DND-41 (cell line): ENCODE results near the gene TCEA3.

Experiments
- ATAC-seq: fragments of 200-7000 bp; cut with Tn5 transposase; 3 replicates; pipeline ENCODE4 v1.9.1; 2021; ENCODE audit warnings: low read depth; ENCODE audit not compliant: insufficient read depth
- DNase-seq: peaks from one replicate; pipeline ENCODE4 v3.0.0-alpha.2; 2020
- H2AFZ ChIP-seq: 2 replicates; pipeline ENCODE4 v1.6.0; 2012; ENCODE audit warnings: low read depth, low read length
- H3K27ac ChIP-seq: 2 replicates; pipeline ENCODE4 v1.5.1; 2012; ENCODE audit warnings: low read length, inconsistent platforms
- H3K27me3 ChIP-seq: fragments of 200-600 bp; sonication (generic); 2 replicates; pipeline ENCODE4 v1.6.0; 2012; ENCODE audit warnings: low read length, mild to moderate bottlenecking, inconsistent platforms; ENCODE audit not compliant: insufficient read depth, poor library complexity
- H3K36me3 ChIP-seq: 2 replicates; pipeline ENCODE4 v1.5.1; 2012; ENCODE audit warnings: low read length, inconsistent platforms; ENCODE audit not compliant: insufficient read depth
- H3K4me1 ChIP-seq: 2 replicates; pipeline ENCODE4 v1.5.1; 2012; ENCODE audit warnings: mild to moderate bottlenecking, low read length; ENCODE audit not compliant: insufficient read depth
- H3K4me2 ChIP-seq: 2 replicates; pipeline ENCODE4 v1.6.0; 2012; ENCODE audit warnings: mild to moderate bottlenecking, moderate library complexity, low read length, inconsistent platforms; ENCODE audit not compliant: insufficient read depth
- H3K4me3 ChIP-seq, 2 experiments: fragments of 200-600 bp in 1 of 2; shearing (Covaris generic) in 1 of 2; 2 replicates each; pipeline ENCODE4 v1.5.1; 2012 to 2016; ENCODE audit warnings: inconsistent platforms in 2 of 2, low read length in 2 of 2, mild to moderate bottlenecking in 2 of 2, low read depth in 1 of 2, moderate library complexity in 1 of 2
- H3K79me2 ChIP-seq: 2 replicates; pipeline ENCODE4 v1.6.0; 2012; ENCODE audit warnings: low read length, inconsistent platforms; ENCODE audit not compliant: insufficient read depth
- H3K9ac ChIP-seq: 2 replicates; pipeline ENCODE4 v1.6.0; 2012; ENCODE audit warnings: low read depth, mild to moderate bottlenecking, inconsistent platforms, low read length, moderate library complexity
- H3K9me3 ChIP-seq: 2 replicates; pipeline ENCODE4 v1.5.1; 2012; ENCODE audit warnings: low read length, moderate library complexity, mild to moderate bottlenecking, inconsistent platforms; ENCODE audit not compliant: insufficient read depth, severe bottlenecking
- H4K20me1 ChIP-seq: 2 replicates; pipeline ENCODE4 v1.6.0; 2012; ENCODE audit warnings: low read length; ENCODE audit not compliant: insufficient read depth
- CTCF ChIP-seq: IDR thresholded peaks from 2 replicates; pipeline ENCODE4 v1.5.1; 2012; ENCODE audit warnings: borderline replicate concordance, low read length, moderate library complexity, mild to moderate bottlenecking; ENCODE audit not compliant: poor library complexity, severe bottlenecking; ENCODE audit errors: extremely low read depth
- EZH2 ChIP-seq: IDR thresholded peaks from 3 replicates; pipeline ENCODE4 v1.6.1; 2012; ENCODE audit warnings: borderline replicate concordance, low read depth, mild to moderate bottlenecking, moderate library complexity, low read length, inconsistent platforms; ENCODE audit not compliant: severe bottlenecking

The TCEA3 gene

DNA sequence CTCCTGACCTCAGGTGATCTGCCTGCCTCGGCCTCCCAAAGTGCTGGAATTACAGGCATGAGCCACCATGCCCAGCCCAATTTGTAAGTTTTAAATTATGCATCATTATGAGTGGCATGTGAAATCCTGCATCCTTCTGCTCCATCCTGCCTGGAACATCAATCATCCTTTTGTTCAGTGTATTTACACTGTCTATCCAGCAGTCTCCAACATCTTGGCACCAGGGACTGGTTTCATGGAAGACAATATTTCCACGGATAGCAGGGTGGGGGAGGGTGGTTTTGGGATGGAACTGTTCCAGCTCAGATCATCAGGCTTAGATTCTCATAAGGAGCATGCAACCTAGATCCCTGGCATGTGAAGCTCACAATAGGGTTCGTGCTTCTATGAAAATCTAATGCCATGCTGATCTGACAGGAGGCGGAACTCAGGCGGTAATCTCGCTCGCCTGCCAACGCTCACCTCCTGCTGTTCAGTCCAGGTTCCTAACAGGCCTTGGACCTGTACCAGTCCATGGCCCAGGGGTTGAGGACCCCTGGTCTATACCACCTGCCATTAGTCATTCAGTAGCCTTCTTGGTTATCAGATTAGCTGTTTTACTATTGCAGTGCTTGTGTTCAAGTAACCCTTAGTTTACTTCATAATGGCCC is 22.2 kb upstream of the TCEA3 start:
- Histone ChIP-seq H3K27ac (no peak overlapping the region), H3K36me3 (no peaks in the 10 kb centered on the region), H4K20me1 (peaks cover 14% of the 10 kb centered on the region), H3K27me3 (peaks cover 34% of the 10 kb centered on the region), H2AFZ (no peak overlapping the region), H3K9me3 (no peaks in the 10 kb centered on the region), H3K79me2 (no peaks in the 10 kb centered on the region), H3K4me3 (no peak overlapping the region), H3K4me1 (peaks cover under 1% of the 10 kb centered on the region; the same call in 1 of the 2 replicates), H3K4me2 (no peak overlapping the region), H3K9ac (no peak overlapping the region)
- no peak for DNase-seq
- no peak for ATAC-seq
- TF ChIP-seq CTCF (no peak), EZH2 (no peak)

GRCh38 chr1:23444596-23445390 is 20.2 kb upstream of the TCEA3 start:
- H3K9ac ChIP-seq: no peak overlapping the region
- H3K36me3 ChIP-seq: no peaks in the 10 kb centered on the region
- H4K20me1 ChIP-seq: 0 out of 2 replicates have a peak, but pooled peaks cover 4% of the 10 kb centered on the region
- ATAC-seq (no peak), DNase-seq (no peak)
- no peak overlapping the region for H2AFZ ChIP-seq
- peaks cover 22% of the 10 kb centered on the region for H3K27me3 ChIP-seq
- TF ChIP-seq CTCF (no peak), EZH2 (no peak)
- H3K4me1 ChIP-seq: no peaks in the 10 kb centered on the region
- no peaks in the 10 kb centered on the region for H3K79me2 ChIP-seq
- H3K27ac ChIP-seq: no peak overlapping the region
- no peak overlapping the region for H3K4me2 ChIP-seq
- H3K9me3 ChIP-seq: no peaks in the 10 kb centered on the region
- no peak overlapping the region for H3K4me3 ChIP-seq

GRCh38 chr1:23444104-23444533 is 19.6 kb upstream of the TCEA3 start:
- H3K36me3 ChIP-seq: no peaks in the 10 kb centered on the region
- no peak overlapping the region for H3K27ac ChIP-seq
- DNase-seq (no peak), ATAC-seq (no peak)
- no peaks in the 10 kb centered on the region for H3K4me1 ChIP-seq
- no peak overlapping the region for H3K9ac ChIP-seq
- TF ChIP-seq EZH2: no peak
- no peak for TF ChIP-seq CTCF
- H4K20me1 ChIP-seq: 0 out of 2 replicates have a peak, but pooled peaks cover 4% of the 10 kb centered on the region
- H3K27me3 ChIP-seq: peaks cover 17% of the 10 kb centered on the region
- H3K4me2 ChIP-seq: no peak overlapping the region
- H2AFZ ChIP-seq: no peak overlapping the region
- no peak overlapping the region for H3K4me3 ChIP-seq
- no peaks in the 10 kb centered on the region for H3K79me2 ChIP-seq
- no peaks in the 10 kb centered on the region for H3K9me3 ChIP-seq
